ENCODE results near the gene MAFG. TPM values are rescaled to one million over a fixed set of nuclear protein-coding genes. Genes with fewer than 3 reads are reported as not detected.
"Not testable (repeated sequence)": the region's sequence is repeated elsewhere in the genome, so short reads cannot be mapped to it uniquely, and the experiment has no call there.

Gene MAFG
- total and polyA plus RNA-seq, 4 donors = 11.9 to 33.3 (median 23.3) TPM

DNA sequence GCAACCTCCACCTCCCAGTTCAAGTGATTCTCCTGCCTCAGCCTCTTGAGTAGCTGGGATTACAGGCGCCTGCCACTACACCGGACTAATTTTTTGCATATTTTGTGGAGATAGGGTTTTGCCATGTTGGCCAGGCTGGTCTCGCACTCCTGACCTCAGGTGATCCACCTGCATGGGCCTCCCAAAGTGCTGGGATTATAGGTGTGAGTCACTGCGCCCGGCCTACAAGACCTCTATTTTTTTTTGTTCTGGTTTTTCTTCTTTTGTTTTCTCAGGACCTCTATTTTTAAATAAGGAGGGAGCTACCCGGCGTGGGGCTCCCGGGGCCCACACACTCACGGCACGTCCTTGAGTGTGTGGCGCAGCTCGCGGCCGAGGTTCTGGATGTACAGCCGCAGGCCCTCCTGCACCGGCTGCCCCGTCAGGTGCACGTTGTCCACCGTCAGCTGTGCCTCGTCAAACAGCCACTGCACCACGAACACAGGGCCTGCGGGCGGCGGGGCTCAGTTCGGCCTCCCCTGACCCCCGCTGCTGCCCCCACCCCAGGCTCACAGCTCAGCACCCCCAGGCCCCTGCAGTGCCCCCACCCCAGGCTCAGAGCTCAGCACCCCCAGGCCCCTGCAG lies 27.6 kb upstream of the MAFG start:
- DNase-seq (no peak), ATAC-seq (ENCODE audit: insufficient read depth, low FRiP score) (no peak)
- Histone ChIP-seq H3K27me3 (ENCODE audit: control insufficient read depth in 3 of 3, insufficient read depth in 3 of 3, low read length in 2 of 3) (peaks cover 0 to 7% (median 6%) of the 10 kb centered on the region in 3 donors), H3K36me3 (ENCODE audit: control insufficient read depth in 4 of 4, insufficient read depth in 4 of 4, low read length in 4 of 4) (no peaks in the 10 kb centered on the region), H3K9me3 (ENCODE audit: control insufficient read depth in 4 of 4, insufficient read depth in 3 of 4, low read length in 3 of 4) (no peaks in the 10 kb centered on the region), H3K9ac (ENCODE audit: insufficient read depth in 1 of 2, low read length in 2 of 2) (no peak overlapping the region), H3K4me3 (no peak overlapping the region), H3K27ac (ENCODE audit: low read depth in 1 of 2, low read length in 1 of 2) (no peak overlapping the region), H3K4me1 (ENCODE audit: control insufficient read depth in 5 of 5, insufficient read depth in 5 of 5, low read length in 5 of 5) (peaks cover 0 to 5% (median 0%) of the 10 kb centered on the region in 5 donors)
- TF ChIP-seq CTCF (IDR thresholded peaks at IDR 0.05; ENCODE audit: control extremely low read depth, extremely low read depth) = no peak
- WGBS, 2 donors = 84 to 90% methylated on average over 26 of the region's 26 CpGs

- H3K9me3 ChIP-seq (ENCODE audit: control insufficient read depth in 4 of 4, insufficient read depth in 3 of 4, low read length in 3 of 4) = no peaks in the 10 kb centered on the region
- no peak overlapping the region for H3K4me3 ChIP-seq
- TF ChIP-seq CTCF (IDR thresholded peaks at IDR 0.05; ENCODE audit: control extremely low read depth, extremely low read depth) = no peak
- no peaks in the 10 kb centered on the region for H3K36me3 ChIP-seq (ENCODE audit: control insufficient read depth in 4 of 4, insufficient read depth in 4 of 4, low read length in 4 of 4)
- H3K4me1 ChIP-seq (ENCODE audit: control insufficient read depth in 5 of 5, insufficient read depth in 5 of 5, low read length in 5 of 5) = peaks cover 0 to 3% (median 0%) of the 10 kb centered on the region in 5 donors
- no peak for ATAC-seq (ENCODE audit: insufficient read depth, low FRiP score)
- WGBS, 2 donors = 88 to 89% methylated on average over 19 of the region's 19 CpGs
- no peak overlapping the region for H3K9ac ChIP-seq (ENCODE audit: insufficient read depth in 1 of 2, low read length in 2 of 2)
- H3K27me3 ChIP-seq (ENCODE audit: control insufficient read depth in 3 of 3, insufficient read depth in 3 of 3, low read length in 2 of 3) = peaks cover 0 to 7% (median 6%) of the 10 kb centered on the region in 3 donors
- DNase-seq = no peak
- H3K27ac ChIP-seq (ENCODE audit: low read depth in 1 of 2, low read length in 1 of 2) = no peak overlapping the region
These were observed 26.9 kb upstream of the MAFG start for GRCh38 chr17:81954131-81955057.

DNA sequence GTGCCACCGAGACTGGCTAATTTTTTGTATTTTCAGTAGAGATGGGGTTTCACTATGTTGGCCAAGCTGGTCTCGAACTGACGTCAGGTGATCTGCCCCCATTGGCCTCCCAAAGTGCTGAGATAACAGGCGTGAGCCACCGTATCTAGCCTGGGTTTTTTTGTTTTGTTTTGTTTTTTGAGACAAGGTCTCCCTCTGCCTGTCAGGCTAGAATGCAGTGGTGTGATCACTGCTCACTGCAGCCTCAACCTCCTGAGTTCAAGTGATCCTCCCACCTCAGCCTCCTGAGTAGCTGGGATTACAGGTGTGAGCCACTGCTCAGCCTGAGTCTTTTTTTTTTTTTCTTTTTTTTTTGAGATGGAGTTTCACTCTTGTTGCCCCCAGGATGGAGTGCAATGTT lies 25.9 kb upstream of the MAFG start:
- not testable (repeated sequence) for H3K4me3 ChIP-seq; H3K27me3 ChIP-seq (ENCODE audit: control insufficient read depth in 3 of 3, insufficient read depth in 3 of 3, low read length in 2 of 3); H3K9ac ChIP-seq (ENCODE audit: insufficient read depth in 1 of 2, low read length in 2 of 2); H3K4me1 ChIP-seq (ENCODE audit: control insufficient read depth in 5 of 5, insufficient read depth in 5 of 5, low read length in 5 of 5); H3K27ac ChIP-seq (ENCODE audit: low read depth in 1 of 2, low read length in 1 of 2); DNase-seq; H3K36me3 ChIP-seq (ENCODE audit: control insufficient read depth in 4 of 4, insufficient read depth in 4 of 4, low read length in 4 of 4); H3K9me3 ChIP-seq (ENCODE audit: control insufficient read depth in 4 of 4, insufficient read depth in 3 of 4, low read length in 3 of 4); ATAC-seq (ENCODE audit: insufficient read depth, low FRiP score)
- WGBS, 2 donors = 73 to 79% methylated on average over 5 of the region's 5 CpGs

GRCh38 chr17:81952792-81953228 lies 25.3 kb upstream of the MAFG start:
- ATAC-seq (ENCODE audit: insufficient read depth, low FRiP score) = no peak

More at GRCh38 chr17:81952792-81953228, 25.3 kb upstream of the MAFG start:
- Histone ChIP-seq H3K36me3 (ENCODE audit: control insufficient read depth in 4 of 4, insufficient read depth in 4 of 4, low read length in 4 of 4) (no peaks in the 10 kb centered on the region), H3K4me1 (ENCODE audit: control insufficient read depth in 5 of 5, insufficient read depth in 5 of 5, low read length in 5 of 5) (peaks cover 0 to 2% (median 0%) of the 10 kb centered on the region in 5 donors), H3K9me3 (ENCODE audit: control insufficient read depth in 4 of 4, insufficient read depth in 3 of 4, low read length in 3 of 4) (no peaks in the 10 kb centered on the region), H3K27me3 (ENCODE audit: control insufficient read depth in 3 of 3, insufficient read depth in 3 of 3, low read length in 2 of 3) (no peaks in the 10 kb centered on the region), H3K4me3 (no peak overlapping the region), H3K9ac (ENCODE audit: insufficient read depth in 1 of 2, low read length in 2 of 2) (no peak overlapping the region), H3K27ac (ENCODE audit: low read depth in 1 of 2, low read length in 1 of 2) (no peak overlapping the region)
- DNase-seq = no peak
- no peak for TF ChIP-seq CTCF (IDR thresholded peaks at IDR 0.05; ENCODE audit: control extremely low read depth, extremely low read depth)
- 73 to 85% methylated on average over 15 to 16 of the region's 16 CpGs for WGBS, 2 donors
